K562 (cell line): ENCODE results near the gene RBM45. TPM values are rescaled to one million over a fixed set of nuclear protein-coding genes. Genes with fewer than 3 reads are reported as not detected.

ENCODE experiments used
- ATAC-seq: fragments of 200-7000 bp; cut with Tn5 transposase; 3 replicates; pipeline ENCODE4 v1.9.1; 2020; ENCODE audit warnings: moderate library complexity
- BruUV-seq: library from RNA; stranded (reverse); fragments of 400-500 nt; replicated peaks from 2 replicates; lab custom pipeline; 2021; lab: Mats Ljungman, UMichigan
- CTCF ChIA-PET: fragments of 300-600 bp; formaldehyde crosslinking; extraction: SDS; loops from one replicate; lab custom pipeline; 2021; ENCODE audit warnings: low intra/inter-chr PET ratio; lab: Yijun Ruan, JAX
- POLR2A ChIA-PET: fragments of 300-600, 350-650 bp; sonication (Branson Sonifier 250); formaldehyde crosslinking; extraction: SDS; loops from one replicate; lab custom pipeline; 2021; ENCODE audit warnings: antibody characterized with exemption, inconsistent platforms; lab: Yijun Ruan, JAX
- DNase-seq, 4 experiments: peaks; one replicate each; pipeline versions ENCODE4 v3.0.0 to v3.0.0-alpha.2; 2011 to 2018; ENCODE audit warnings: low spot score in 3 of 4, mixed read lengths in 3 of 4; ENCODE audit errors: extremely low read depth in 1 of 4
- FAIRE-seq: peaks from 2 replicates; lab custom pipeline; 2011; peaks lifted over from hg19 to GRCh38; lab: Jason Lieb, UNC
- H2AFZ ChIP-seq: 2 replicates; pipeline ENCODE4 v1.6.0; 2011; ENCODE audit warnings: low read depth, low read length, control low read depth, inconsistent platforms
- H3K27ac ChIP-seq: fragments of 200-600 bp; 3 replicates; pipeline ENCODE4 v1.8.0; 2011; ENCODE audit warnings: low read depth, mild to moderate bottlenecking, control low read depth, inconsistent platforms, low read length, moderate library complexity, mixed read lengths; ENCODE audit errors: extremely low read depth
- H3K27me3 ChIP-seq, 2 experiments: fragments of 300-600 bp in 1 of 2; 2 replicates in 1 of 2; 3 replicates in 1 of 2; pipeline versions ENCODE4 v1.6.0 to v1.8.0; 2011; ENCODE audit warnings: inconsistent platforms in 2 of 2, low read length in 2 of 2, mild to moderate bottlenecking in 1 of 2, mixed read lengths in 1 of 2, moderate library complexity in 1 of 2; ENCODE audit not compliant: control insufficient read depth in 2 of 2, insufficient read depth in 2 of 2
- H3K36me3 ChIP-seq: fragments of 300-600 bp; 3 replicates; pipeline ENCODE4 v1.8.0; 2011; ENCODE audit warnings: mild to moderate bottlenecking, low read length, inconsistent platforms; ENCODE audit not compliant: control insufficient read depth, insufficient read depth
- H3K4me1 ChIP-seq, 2 experiments: fragments of 200-600 bp in 1 of 2; replicated peaks in 1 of 2; 2 replicates in 1 of 2; 3 replicates in 1 of 2; pipeline versions ENCODE4 v1.5.1 to v1.8.0; 2011; ENCODE audit warnings: inconsistent platforms in 2 of 2, low read length in 2 of 2, mild to moderate bottlenecking in 1 of 2, mixed read lengths in 1 of 2, moderate library complexity in 1 of 2; ENCODE audit not compliant: control insufficient read depth in 2 of 2, insufficient read depth in 2 of 2
- H3K4me2 ChIP-seq: 2 replicates; pipeline ENCODE4 v1.6.1; 2011; ENCODE audit warnings: low read length, control low read depth, inconsistent platforms, mixed read lengths; ENCODE audit not compliant: insufficient read depth
- H3K4me3 ChIP-seq: fragments of 200-600 bp; sonication (generic), shearing (Covaris generic); 2 replicates; pipeline ENCODE4 v1.5.1; 2016; ENCODE audit warnings: control low read depth, inconsistent platforms
- H3K79me2 ChIP-seq: fragments of 200-600 bp; 3 replicates; pipeline ENCODE4 v1.8.0; 2011; ENCODE audit warnings: low read length, inconsistent platforms; ENCODE audit not compliant: control insufficient read depth, insufficient read depth
- H3K9ac ChIP-seq, 2 experiments: 2 replicates each; pipeline versions ENCODE4 v1.6.0 to v1.6.1; 2011; ENCODE audit warnings: low read depth in 2 of 2, low read length in 2 of 2, control low read depth in 1 of 2, inconsistent platforms in 1 of 2, mild to moderate bottlenecking in 1 of 2, mixed read lengths in 1 of 2; ENCODE audit not compliant: insufficient read depth in 1 of 2
- H3K9me1 ChIP-seq: one replicate; pipeline ENCODE4 v1.6.0; 2011; ENCODE audit warnings: inconsistent platforms, mild to moderate bottlenecking, low read length, moderate library complexity; ENCODE audit not compliant: control insufficient read depth, insufficient read depth
- H3K9me3 ChIP-seq: replicated peaks from 2 replicates; pipeline ENCODE4 v1.5.1; 2011; ENCODE audit warnings: low read depth, low read length, inconsistent platforms; ENCODE audit not compliant: control insufficient read depth, insufficient read depth
- H4K20me1 ChIP-seq: replicated peaks from 2 replicates; pipeline ENCODE4 v1.6.1; 2011; ENCODE audit warnings: low read length, inconsistent platforms, mixed read lengths; ENCODE audit not compliant: control insufficient read depth, insufficient read depth
- CHD2 ChIP-seq: IDR thresholded peaks from 2 replicates; pipeline ENCODE4 v1.6.1; 2011; ENCODE audit warnings: low read depth, low read length
- MAFG ChIP-seq: fragments of 450-650 bp; conservative IDR thresholded peaks from 2 replicates; pipeline ENCODE4 v1.6.1; 2016; ENCODE audit warnings: missing genetic modification characterization, missing compliant biosample characterization
- POLR2H ChIP-seq: IDR thresholded peaks from 2 replicates; pipeline ENCODE4 v1.6.1; 2016; ENCODE audit warnings: missing genetic modification characterization, low read depth, mild to moderate bottlenecking, control low read depth, missing compliant biosample characterization, moderate library complexity
- RAD21 ChIP-seq, 2 experiments: fragments of 250-450 bp in 1 of 2; fragments of 450-650 bp in 1 of 2; sonication (Bioruptor Pico) in 1 of 2; formaldehyde crosslinking in 1 of 2; IDR thresholded peaks in 1 of 2; conservative IDR thresholded peaks in 1 of 2; 2 replicates each; pipeline versions ENCODE4 v1.4.0 to v1.8.0; 2020 to 2022; ENCODE audit warnings: mild to moderate bottlenecking in 2 of 2, moderate library complexity in 1 of 2
- TCF7 ChIP-seq: sonication (generic); IDR thresholded peaks from 2 replicates; pipeline ENCODE4 v1.6.1; 2016; ENCODE audit warnings: antibody characterized with exemption, borderline replicate concordance
- TEAD4 ChIP-seq, 2 experiments: sonication (generic) in 1 of 2; formaldehyde crosslinking in 1 of 2; IDR thresholded peaks; 2 replicates each; pipeline versions ENCODE4 v1.6.1 to v1.8.0; 2012 to 2022; ENCODE audit warnings: borderline replicate concordance in 1 of 2, inconsistent platforms in 1 of 2, low read length in 1 of 2, mild to moderate bottlenecking in 1 of 2, missing genetic modification reagents in 1 of 2
- ZNF589 ChIP-seq: fragments of 200-800 bp; sonication (Bioruptor generic); IDR thresholded peaks from 2 replicates; pipeline ENCODE4 v1.6.1; 2016; ENCODE audit warnings: low read depth, missing genetic modification characterization, missing compliant biosample characterization
- WGBS: fragments of 100-300 bp; shearing (Covaris generic); methylation state at CpG from one replicate; pipeline ENCODE4 v1.1.6; 2016; ENCODE audit warnings: low coverage, mixed read lengths; ENCODE audit not compliant: insufficient coverage; ENCODE audit errors: missing lambda C conversion rate; 5-methylcytosine and 5-hydroxymethylcytosine counted together
- in situ Hi-C: fragments of 300-500 bp; cut with MboI; formaldehyde crosslinking; loops from 4 replicates; pipeline ENCODE4 v1.15.0; 2018; ENCODE audit warnings: inconsistent platforms, mixed read lengths
- intact Hi-C: fragments of 100-400 bp; cut with micrococcal nuclease; formaldehyde crosslinking; loops from 2 replicates; pipeline ENCODE4 v1.14.2; 2022
- polyA plus RNA-seq, 8 experiments: library from polyadenylated mRNA; depleted of rRNA in 4 of 8; stranded (reverse) in 5 of 8; unstranded in 3 of 8; fragments of >200 nt; fragmentation: Nextera tagmentation in 2 of 8; fragmentation: Illumina TruSeq in 1 of 8; extraction: Ambion mirVana in 2 of 8; extraction: Trizol in 1 of 8; gene quantifications; 2 replicates each; pipeline versions ENCODE4 v1.2.1 to v1.2.3, GENCODE V29; 2011 to 2014; ENCODE audit warnings: inconsistent platforms in 1 of 8, missing spikeins in 1 of 8
- total RNA-seq, 7 experiments: library from RNA; depleted of rRNA in 6 of 7; stranded (reverse); fragments of >200 nt in 6 of 7; fragmentation: Illumina TruSeq in 2 of 7; extraction: Trizol in 2 of 7; gene quantifications; 2 replicates each; pipeline versions ENCODE4 v1.2.1 to v1.2.3, GENCODE V29; 2011 to 2021; ENCODE audit warnings: low replicate concordance in 1 of 7

RBM45 gene
- total and polyA plus RNA-seq, 9 of the 15 experiments (the other 6 are each of a cell fraction or from before 2014, with no cell fraction given), result 6.7 to 22.0 (median 15.0) TPM

DNA sequence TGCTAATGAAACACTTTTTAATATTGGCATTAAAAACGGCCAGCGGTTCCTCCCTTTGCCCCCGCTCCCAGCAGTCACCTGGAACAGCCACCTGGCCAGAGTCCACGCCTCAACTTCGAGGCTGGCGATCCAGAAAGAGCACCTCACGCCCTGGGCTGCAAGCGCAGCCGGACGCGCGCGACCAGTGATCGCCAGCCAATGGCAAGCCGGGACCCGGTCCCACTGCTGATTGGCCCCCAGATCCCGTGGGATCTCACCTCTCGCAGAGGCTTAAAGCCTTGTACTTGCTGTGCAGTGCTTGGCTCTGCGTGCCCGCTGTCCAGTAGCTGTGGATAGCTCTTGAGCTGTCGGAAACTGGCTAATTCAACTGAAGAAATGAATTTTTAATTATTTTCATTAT is 4.1 kb upstream of the RBM45 start:
- Histone ChIP-seq H2AFZ (no peak overlapping the region), H3K27ac (no peak overlapping the region), H3K27me3 (no peaks in the 10 kb centered on the region; a peak in 1 of 5 replicates), H3K9ac (0 out of 4 replicates have a peak overlapping the region, but pooled peaks of 1 of the 2 experiments have one; percentile 53), H3K9me3 (no peaks in the 10 kb centered on the region), H4K20me1 (no peaks in the 10 kb centered on the region), H3K4me3 (no peak overlapping the region), H3K4me1 (peaks cover 4 to 16% of the 10 kb centered on the region in 2 experiments; a peak in 3 of 5 replicates), H3K79me2 (peaks cover 9% of the 10 kb centered on the region; the same call in 2 of the 3 replicates), H3K36me3 (no peaks in the 10 kb centered on the region), H3K9me1 (no peaks in the 10 kb centered on the region), H3K4me2 (no peak overlapping the region)
- ChIA-PET CTCF (no interaction called here), POLR2A (no interaction called here)
- FAIRE-seq (no peak), DNase-seq (peak in 1 of 4 experiments; percentile 24), ATAC-seq (no peak)
- in situ Hi-C loops, result no loop called here
- WGBS, result 70% methylated on average over 21 of the region's 21 CpGs
- intact Hi-C loops, result no loop called here
- TF ChIP-seq CHD2 (0 out of 2 replicates have a peak, but pooled peaks have one; percentile 10), POLR2H (tag) (no peak)
- no TSS peak for BruUV-seq

GRCh38 chr2:178109813-178110212 is 2.4 kb upstream of the RBM45 start:
- Histone ChIP-seq H3K4me3 (no peak overlapping the region), H3K4me1 (peaks cover 10 to 16% of the 10 kb centered on the region in 2 experiments; a peak in 3 of 5 replicates), H3K9me1 (no peaks in the 10 kb centered on the region), H3K79me2 (peaks cover 16% of the 10 kb centered on the region; the same call in 2 of the 3 replicates), H3K9ac (no peak overlapping the region), H3K4me2 (no peak overlapping the region), H3K27ac (no peak overlapping the region), H2AFZ (no peak overlapping the region), H3K9me3 (no peaks in the 10 kb centered on the region), H3K27me3 (no peaks in the 10 kb centered on the region; a peak in 1 of 5 replicates), H3K36me3 (no peaks in the 10 kb centered on the region), H4K20me1 (no peaks in the 10 kb centered on the region)
- no TSS peak for BruUV-seq
- peak; percentile 29 to 58 (median 44) for DNase-seq
- CTCF ChIA-PET, result interaction anchor here (0.6 to 1.2 kb wide), 3 partner anchors 99 to 652 kb away, joined by 3 to 6 read pairs (median 4); no protein-coding TSS in a partner anchor
- ATAC-seq, result 0 out of 3 replicates have a peak, but pooled peaks have one; percentile 12
- POLR2A ChIA-PET, result no interaction called here
- FAIRE-seq, result peak; percentile 77
- 4% methylated on average over 1 of the region's 1 CpG for WGBS
- in situ Hi-C loops, result loop anchor here (5.0 to 10.0 kb wide), 2 partner anchors 307 to 805 kb away; no protein-coding TSS in a partner anchor
- intact Hi-C loops, result loop anchor here (5.0 kb wide), 6 partner anchors 97 to 1642 kb away; partner anchors contain the start of gene FKBP7
- TF ChIP-seq ZNF589 (CRISPR knock-in tag) (no peak), RAD21 (CRISPR knock-in tag; conservative IDR thresholded peaks at IDR 0.05 in 1 of 2, IDR thresholded peaks at IDR 0.05 in 1 of 2) (peak; percentile 76 to 90), TEAD4 (IDR thresholded peaks at IDR 0.05; ENCODE audit: low read length) (peak; percentile 25; the same call in 1 of the 2 replicates), TEAD4 (CRISPR knock-in tag; IDR thresholded peaks at IDR 0.05; ENCODE audit: borderline replicate concordance) (no peak), MAFG (tag) (peak; percentile 62), TCF7 (no peak)
